GM19455 (cell line): ENCODE measurements around the gene GNPNAT1.
"Not testable (repeated sequence)": the region's sequence is repeated elsewhere in the genome, so short reads cannot be mapped to it uniquely, and the experiment has no call there.

ENCODE experiments used
- ATAC-seq: cut with Tn5 transposase; IDR thresholded peaks from one replicate; pipeline ENCODE4 v1.9.1; 2021; ENCODE audit not compliant: unreplicated experiment

GNPNAT1 gene

DNA sequence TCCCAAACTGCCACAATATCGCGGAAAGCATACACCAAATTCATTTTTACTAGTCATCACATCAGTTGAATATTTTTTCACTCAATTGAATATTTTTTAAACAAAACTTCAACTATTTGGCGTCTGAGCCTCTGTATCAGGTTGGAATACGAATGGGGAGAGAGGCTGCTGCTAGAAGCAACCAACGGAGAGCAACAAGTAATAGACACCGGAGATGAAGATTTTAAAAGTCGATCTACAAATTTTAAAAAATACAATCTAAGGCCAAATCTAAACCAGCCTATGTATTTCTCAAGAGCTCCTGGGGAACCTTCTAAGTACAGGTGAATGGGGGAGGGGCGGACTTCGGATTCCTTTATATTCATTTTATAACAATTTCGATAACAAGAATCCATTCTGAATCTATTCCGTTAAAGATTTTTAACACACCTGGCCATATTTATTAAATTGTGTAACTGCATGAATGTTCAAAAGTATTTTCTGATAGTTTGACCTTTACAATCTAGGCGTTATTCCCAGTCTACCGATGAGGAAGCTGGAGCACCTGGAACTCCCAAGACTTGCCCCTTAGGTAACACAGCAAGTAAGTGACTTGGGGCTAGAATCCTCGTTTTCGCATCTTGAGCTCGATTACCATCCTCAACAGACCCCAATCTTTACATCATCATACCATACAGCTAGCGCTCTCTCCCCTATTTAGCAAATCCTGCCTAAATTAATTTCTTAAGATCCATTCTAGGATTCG lies 1.2 kb downstream of the GNPNAT1 start:
- no peak for ATAC-seq

DNA sequence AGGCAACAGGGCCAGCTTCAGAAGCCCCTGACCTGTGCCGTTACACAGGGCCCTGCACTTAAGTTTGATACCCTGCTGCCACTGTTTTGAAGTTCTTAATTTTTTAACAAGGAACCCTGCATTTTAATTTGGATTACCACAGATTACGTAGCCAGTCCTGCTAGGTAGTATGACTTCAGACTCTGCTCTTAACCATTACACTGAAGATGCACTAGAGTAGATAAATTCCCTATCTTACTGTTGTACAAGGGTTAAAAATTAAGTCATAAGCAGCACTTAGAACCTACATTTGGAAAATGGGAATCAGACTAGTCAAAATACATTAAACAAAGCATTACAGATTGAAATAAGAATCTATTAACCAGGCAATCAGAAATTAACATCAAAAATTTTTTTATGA lies 2.3 kb downstream of the GNPNAT1 start:
- no peak for ATAC-seq

DNA sequence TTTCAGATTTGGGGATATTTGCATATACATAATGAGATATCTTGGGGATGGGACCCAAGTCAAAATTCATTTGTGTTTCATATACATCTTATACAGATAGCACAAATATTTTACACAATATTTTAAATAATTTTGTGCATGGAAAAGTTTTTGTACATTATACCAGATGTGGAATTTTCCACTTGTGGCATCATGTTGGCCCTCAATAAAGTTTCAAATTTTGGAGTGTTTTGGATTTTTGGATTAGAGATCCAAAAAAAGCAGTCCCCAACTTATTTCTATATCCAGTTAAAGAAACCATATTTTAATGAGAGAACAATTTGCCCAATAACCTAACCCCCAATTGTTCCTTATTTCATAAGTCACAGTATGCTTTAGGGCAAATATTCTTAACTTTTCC lies 4.5 kb downstream of the GNPNAT1 start:
- no peak for ATAC-seq

DNA sequence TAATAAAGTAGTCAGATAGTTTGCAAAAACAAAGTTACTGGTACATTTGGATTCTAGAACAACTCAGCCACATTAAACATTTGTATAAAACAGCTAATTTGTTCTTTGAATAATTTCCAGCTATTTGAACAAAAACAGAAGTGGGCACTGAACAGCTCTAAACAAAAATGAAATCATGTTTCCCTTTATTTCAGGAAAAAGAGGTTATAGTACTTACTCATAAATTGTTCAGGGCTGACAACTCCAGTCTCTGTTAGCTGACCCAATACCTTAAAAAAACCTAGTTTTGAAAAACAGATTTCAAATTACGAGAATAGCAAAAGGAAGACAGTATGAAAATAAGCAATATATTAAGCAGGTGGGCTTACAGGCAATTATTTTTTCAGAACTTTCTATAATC lies 8.2 kb downstream of the GNPNAT1 start:
- no peak for ATAC-seq

DNA sequence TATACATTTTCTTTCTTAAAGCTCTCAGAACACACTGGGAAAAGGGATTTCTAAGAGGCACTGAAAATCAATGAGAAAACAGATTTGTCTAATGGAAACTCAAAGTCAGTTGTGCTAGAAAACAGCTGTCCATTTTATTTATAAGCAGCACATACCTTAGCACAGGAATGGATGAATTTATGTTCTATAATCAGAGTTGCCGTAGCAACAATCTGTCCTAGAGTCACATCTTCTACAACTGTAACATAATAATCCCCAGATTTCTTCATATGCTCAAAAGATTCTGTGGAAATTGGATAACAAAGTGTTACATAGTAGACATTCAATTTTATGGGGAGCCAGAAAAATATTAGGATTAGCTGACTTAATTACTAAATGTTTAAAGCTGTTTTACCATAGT lies 9.8 kb downstream of the GNPNAT1 start:
- no peak for ATAC-seq

DNA sequence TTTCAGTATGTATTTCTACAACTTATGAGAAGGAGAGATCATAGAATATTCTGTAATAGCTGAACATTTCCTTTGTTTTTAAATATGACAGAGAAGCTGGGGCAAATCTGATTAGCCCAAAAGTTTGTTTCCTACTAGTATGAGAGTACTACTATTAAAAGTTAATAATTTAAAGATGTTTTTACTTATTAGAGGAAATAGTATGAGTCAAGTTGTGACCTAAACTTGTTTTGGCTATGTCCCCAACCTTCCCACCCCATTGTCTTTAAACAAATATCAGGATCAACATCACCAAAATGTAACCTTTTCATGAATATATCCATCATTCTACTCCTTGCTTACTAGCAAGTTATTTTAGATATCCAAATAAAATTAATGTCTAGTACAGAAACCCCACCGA lies 10.5 kb downstream of the GNPNAT1 start:
- ATAC-seq = no peak

DNA sequence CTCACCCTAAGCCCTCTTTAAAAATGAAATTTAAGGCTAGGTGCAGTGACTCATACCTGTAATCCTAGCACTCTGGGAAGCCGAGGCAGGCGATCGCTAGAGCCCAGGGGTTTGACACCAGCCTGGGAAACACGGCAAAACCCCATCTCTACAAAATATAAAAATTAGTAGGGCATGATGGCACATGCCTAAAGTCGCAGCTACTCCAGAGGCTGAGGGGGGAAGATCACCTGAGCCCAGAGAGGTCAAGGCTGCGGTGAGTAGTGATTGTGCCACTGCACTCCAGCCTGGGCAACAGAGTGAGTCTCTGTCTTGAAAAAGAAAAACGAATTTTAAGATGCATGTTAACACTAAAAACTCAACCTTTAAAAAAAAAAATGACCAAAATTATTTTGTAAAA lies 12.7 kb downstream of the GNPNAT1 start:
- ATAC-seq = no peak

DNA sequence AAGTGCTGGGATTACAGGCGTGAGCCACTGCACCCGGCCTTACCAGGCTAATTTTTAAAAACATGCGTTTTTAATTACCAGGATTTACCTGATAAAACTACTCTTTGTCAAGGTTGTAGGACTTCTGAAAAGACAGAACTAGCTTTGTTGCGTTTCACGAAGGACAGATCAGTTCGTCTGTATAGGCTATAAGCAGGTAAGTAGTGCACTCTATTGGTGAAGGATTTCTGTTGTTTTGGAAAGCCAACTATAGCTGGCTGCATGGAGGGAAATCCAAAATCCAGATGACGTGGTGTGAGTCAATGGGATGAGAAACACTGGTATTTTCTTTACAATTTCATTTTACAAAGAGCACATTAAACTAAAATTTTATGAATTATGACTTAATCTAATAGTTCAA lies 14.6 kb downstream of the GNPNAT1 start:
- ATAC-seq = no peak

DNA sequence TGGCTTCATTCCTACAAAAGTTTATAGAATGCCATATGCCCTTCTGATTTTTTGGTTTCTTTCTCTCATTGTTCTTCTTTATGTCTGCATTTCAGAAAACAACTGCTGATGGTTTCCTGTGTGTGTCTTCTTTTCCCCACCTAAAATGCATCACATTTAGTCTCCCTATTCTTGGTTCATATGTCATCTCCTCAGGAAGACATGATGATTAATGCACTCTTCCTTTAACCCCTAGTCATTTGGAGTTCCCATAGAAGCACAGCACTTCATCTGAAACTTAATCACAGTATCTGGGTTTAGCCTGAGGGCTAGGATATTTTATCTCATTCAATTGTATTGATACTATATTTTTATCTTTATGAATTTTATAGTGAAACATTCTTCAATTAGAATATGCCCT lies 21.5 kb downstream of the GNPNAT1 start:
- ATAC-seq = no peak

DNA sequence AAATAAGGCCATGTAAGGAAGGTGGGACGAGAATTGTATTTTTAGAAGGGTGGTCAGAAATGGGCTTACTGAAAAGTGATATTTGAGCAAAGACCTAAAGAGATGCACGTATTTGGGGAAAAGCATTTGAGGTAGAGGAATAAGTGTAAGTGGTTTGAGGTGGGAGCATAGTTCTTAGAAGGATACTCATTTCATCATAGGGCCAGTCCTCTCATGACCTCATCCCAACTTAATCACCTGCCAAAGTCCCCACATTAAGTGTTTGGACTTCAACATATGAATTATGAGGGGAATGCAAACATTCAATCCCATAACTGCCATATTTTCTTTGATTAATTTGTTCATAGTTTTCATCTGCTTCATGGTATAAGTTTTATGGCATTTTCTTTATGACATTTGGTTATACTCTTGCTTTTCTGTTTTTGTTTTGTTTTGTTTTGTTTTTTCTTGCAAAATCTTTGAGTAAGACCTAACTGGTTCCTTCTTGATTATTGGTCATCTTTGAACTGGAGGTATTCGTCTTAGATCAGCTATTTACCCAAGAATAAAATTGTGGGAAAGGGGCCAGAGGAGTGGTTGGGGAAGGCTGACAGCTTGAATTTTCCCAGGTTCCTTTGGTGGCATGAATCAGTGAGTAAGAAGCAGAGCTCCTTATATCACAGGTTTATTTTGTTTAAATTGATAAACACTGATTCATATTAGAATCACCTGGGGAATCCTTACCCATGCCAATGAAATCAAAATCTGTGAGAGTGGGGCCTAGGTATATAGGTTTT lies 24.2 kb downstream of the GNPNAT1 start:
- ATAC-seq = no peak

DNA sequence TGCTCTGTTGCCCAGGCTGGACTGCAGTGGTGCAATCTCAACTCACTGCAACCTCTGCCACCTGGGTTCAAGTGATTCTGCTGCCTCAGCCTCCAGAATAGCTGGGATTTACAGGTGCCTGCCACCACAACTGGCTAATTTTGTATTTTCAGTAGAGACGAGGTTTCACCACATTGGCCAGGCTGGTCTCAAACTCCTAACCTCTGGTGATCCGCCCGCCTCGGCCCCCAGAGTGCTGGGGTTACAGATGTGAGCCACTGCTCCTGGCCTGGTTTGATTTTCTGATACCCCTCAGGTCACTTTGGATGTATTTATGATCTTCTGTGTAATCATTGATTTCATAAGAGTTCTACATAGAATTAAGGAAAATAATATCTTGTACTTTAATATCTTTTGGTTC lies 28.5 kb downstream of the GNPNAT1 start:
- not testable (repeated sequence) for ATAC-seq

DNA sequence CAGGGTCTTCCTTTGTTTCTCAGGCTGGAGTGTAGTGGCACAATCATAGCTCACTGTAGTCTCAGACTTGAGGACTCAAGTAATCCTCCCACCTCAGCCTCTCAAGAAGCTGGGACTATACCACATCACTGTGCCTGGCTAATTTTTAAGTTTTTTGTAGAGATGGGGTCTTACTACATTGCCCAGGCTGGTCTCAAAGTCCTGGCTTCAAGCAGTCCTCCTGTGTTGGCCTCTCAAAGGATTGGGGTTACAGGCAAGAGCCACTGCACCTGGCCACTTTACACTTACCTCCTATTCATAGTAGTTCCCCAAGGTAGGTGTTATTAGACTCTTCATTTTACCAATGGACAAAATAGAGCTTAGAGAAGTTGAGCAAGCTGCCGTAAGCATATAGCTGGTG lies 32.3 kb downstream of the GNPNAT1 start:
- ATAC-seq = no peak

DNA sequence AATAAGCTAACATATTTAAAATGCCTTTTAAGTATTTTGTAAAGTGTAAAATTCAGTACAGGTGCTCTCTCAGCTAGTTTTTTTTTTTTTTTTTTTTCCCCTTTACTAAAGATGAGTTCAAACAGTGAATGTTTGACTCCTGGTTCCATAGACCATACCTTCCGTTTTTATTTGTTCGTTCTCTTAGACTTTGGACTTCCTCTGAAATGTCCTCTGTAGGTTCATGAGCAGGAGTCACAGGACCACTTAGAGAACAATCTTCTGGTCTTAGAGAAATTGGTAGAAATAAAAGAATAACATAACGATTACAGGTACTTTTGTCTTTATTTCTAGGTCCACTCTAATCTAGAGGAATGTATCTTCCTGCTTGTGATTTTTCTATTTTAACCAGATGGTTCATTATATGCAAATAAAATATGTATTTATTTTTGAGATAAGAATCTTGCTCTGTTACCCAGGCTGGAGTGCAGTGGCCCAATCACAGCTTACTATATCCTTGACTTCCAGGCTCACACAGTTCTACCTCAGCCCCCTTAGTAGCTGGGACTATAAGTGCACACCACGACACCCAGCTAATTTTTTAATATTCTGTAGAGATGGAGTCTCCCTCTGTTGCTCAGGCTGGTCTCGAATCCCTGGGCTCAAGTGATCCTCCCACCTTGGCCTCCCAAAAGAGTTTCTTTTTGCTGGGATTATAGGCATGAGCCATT lies 35.6 kb downstream of the GNPNAT1 start:
- ATAC-seq = no peak

DNA sequence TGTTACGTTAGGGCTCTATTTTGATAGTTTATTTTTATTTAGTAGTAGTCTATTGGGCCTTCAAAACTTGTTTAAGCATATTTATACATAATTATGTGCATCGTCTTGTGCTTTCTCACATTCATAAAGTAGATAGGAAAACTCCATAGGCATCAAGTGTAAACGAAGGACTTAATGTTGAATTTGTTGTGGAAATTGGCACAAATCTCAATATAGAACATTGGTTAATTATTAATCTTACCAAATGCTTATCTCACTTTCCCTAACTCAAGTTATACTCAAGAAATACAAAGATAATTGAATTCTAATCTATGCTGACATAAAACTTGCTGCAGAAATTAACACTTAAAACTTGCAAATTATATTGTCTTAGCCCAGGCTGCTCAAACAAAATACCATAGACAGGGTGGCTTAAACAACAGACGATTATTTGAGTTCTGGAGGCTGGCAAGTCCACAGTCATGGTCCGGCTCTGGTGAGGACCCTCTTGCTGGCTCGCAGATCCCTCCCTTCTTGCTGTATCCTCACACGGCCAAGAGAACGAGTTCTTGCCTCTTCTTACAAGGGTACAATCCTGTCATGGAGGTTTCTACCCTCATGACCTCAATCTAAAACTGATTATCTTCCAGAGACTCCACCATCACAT lies 42.6 kb downstream of the GNPNAT1 start:
- ATAC-seq = no peak

DNA sequence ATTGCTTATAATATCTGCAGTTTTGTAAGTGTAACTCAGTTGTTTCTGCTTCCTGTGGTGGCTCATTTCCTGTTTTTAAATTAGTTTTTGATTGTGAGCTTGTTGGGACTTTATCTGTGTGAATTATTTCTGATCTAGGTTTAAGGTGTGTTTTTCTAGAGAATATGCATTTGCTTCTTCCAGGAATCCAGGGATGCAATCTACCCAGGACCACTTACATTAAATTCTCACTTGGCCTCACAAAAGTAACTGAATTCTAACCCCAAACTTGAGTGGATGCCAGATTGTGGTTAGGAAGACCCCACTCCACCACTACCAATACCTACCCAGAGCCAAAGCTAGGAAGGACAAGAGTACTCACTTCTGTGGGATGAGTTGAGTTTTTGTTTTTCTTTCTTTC lies 49.5 kb downstream of the GNPNAT1 start:
- ATAC-seq = no peak

DNA sequence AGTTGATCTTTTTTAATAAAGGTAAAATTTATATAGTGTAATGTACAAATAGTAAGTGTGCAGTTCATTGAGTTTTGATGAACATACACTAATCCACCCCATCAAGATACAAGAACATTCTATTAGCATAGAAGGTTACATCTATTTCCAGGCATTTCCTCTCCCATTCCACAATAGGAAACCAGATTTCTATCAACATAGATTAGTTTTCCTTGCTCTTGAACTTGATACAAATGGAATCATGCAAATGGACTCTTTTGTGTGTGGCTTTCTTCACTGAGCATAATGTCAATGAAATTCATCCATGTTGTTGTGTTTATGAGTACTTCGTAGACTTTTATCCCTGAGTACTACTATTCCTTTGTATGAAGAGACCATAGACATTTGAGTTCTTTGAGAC lies 50.7 kb downstream of the GNPNAT1 start:
- ATAC-seq = no peak

DNA sequence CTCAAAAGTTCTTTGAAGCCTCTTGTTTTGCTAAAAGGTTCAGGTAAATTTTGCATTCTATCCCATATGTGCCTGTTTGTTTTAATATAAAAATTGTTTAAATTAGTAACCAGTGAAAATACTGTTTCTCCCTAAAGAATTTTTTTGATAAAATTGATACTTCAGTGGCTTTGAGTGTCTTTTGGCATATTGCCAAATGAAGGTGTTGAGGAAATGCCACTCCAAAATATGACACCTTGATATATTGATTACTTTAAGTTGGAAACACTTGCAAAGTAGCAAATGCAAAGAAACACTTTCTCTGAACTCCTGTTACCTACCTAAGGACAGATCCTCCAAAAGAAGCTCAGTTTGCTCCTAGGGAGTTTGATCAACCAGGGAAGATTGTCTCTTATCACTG lies 53.0 kb downstream of the GNPNAT1 start:
- ATAC-seq = no peak

DNA sequence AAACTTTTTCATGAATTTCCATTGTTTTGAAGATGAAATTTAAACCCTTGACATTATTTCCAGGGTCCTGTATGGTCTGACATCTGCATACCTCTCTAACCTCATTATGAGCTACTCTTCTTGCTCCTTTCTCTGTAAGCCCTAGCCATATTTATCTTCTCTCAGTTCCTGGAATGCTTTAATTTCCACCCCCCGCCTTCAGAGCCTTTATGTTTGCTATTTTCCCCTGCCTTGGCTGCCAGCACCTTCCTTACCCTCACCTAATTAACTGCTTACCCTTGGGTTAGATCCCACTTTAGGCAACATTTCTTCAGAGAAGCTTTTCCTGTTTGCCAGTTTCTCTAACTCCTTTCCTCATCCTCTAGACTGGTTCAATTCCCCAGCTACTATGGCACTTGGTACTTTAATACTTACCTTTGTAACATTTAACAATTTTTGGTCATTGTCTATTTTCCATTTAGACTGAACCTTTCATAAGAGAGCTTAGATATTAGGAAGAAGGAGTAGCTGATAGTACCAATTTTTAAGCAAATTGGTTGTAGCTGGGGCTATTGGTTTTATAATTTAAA lies 55.4 kb downstream of the GNPNAT1 start:
- no peak for ATAC-seq

DNA sequence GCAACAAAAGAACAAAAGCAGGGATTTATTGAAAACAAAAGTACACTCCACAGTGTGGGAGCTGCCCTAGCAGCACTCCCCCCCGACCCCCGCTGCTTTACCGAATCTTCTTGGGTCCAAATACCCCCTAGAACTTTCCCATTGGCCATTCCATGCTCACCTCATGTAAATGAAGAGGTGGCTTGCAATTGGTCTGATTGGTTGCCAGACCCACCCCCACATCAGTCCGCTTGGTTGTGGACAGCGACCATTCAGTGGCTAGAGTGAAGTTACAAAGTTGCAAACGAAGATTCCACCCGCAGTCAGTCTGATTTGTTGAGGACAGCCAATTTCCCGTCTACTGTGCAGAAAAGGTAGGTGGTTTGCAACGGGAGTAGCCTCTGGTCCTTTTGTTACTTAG lies 57.6 kb downstream of the GNPNAT1 start:
- no peak for ATAC-seq

DNA sequence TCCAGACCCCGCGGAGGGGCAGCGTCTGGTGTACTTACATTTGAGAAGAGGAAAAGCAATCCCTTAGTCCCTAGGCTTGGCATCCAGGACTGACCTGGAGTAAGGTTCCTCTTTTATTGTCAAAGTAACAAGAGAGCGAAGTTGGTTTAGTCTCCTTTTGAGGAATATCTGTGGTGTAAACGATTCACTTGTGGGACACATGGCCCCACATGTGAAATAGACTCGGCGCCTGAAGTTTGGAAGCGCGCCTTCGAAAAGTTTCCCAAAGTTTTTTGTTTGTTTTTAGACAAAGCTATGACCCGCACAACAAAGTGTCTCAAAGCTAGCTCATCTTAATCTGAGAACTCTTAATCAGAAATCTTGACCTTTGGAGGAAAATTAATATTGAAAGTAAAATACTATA lies 60.7 kb downstream of the GNPNAT1 start:
- ATAC-seq = no peak
